ENCODE measurements around the gene SASH1.

The SASH1 gene

GRCh38 chr6:148516617-148517016 is 174.0 kb downstream of the SASH1 start:
- no peak for DNase-seq (ENCODE audit: low read depth in 4 of 4, low spot score in 1 of 4)

- no peak for DNase-seq (ENCODE audit: low read depth in 4 of 4, low spot score in 1 of 4)
These were observed 174.8 kb downstream of the SASH1 start for GRCh38 chr6:148517470-148517869.

GRCh38 chr6:148518511-148519156 is 176.0 kb downstream of the SASH1 start:
- no peak for DNase-seq (ENCODE audit: low read depth in 4 of 4, low spot score in 1 of 4)

GRCh38 chr6:148520109-148520841 is 177.6 kb downstream of the SASH1 start:
- DNase-seq (ENCODE audit: low read depth in 4 of 4, low spot score in 1 of 4): no peak

- DNase-seq (ENCODE audit: low read depth in 4 of 4, low spot score in 1 of 4): no peak
These were observed 178.5 kb downstream of the SASH1 start for GRCh38 chr6:148521158-148521557.

- DNase-seq (ENCODE audit: low read depth in 4 of 4, low spot score in 1 of 4): no peak
These were observed 178.9 kb downstream of the SASH1 start for GRCh38 chr6:148521586-148521985.

- no peak for DNase-seq (ENCODE audit: low read depth in 4 of 4, low spot score in 1 of 4)
These were observed 180.4 kb downstream of the SASH1 start for GRCh38 chr6:148523048-148523447.

GRCh38 chr6:148523551-148523950 is 180.9 kb downstream of the SASH1 start:
- DNase-seq (ENCODE audit: low read depth in 4 of 4, low spot score in 1 of 4): no peak

GRCh38 chr6:148524471-148524882 is 181.8 kb downstream of the SASH1 start:
- no peak for DNase-seq (ENCODE audit: low read depth in 4 of 4, low spot score in 1 of 4)

- DNase-seq (ENCODE audit: low read depth in 4 of 4, low spot score in 1 of 4): no peak
These were observed 182.3 kb downstream of the SASH1 start for GRCh38 chr6:148524976-148525375.

GRCh38 chr6:148525453-148525852 is 182.8 kb downstream of the SASH1 start:
- DNase-seq (ENCODE audit: low read depth in 4 of 4, low spot score in 1 of 4): no peak

- DNase-seq (ENCODE audit: low read depth in 4 of 4, low spot score in 1 of 4): no peak
These were observed 183.5 kb downstream of the SASH1 start for GRCh38 chr6:148526145-148526544.

GRCh38 chr6:148528292-148528691 is 185.7 kb downstream of the SASH1 start:
- no peak for DNase-seq (ENCODE audit: low read depth in 4 of 4, low spot score in 1 of 4)

GRCh38 chr6:148529010-148529409 is 186.4 kb downstream of the SASH1 start:
- no peak for DNase-seq (ENCODE audit: low read depth in 4 of 4, low spot score in 1 of 4)

- DNase-seq (ENCODE audit: low read depth in 4 of 4, low spot score in 1 of 4): no peak
These were observed 187.8 kb downstream of the SASH1 start for GRCh38 chr6:148530394-148530953.

GRCh38 chr6:148530976-148531375 is 188.3 kb downstream of the SASH1 start:
- no peak for DNase-seq (ENCODE audit: low read depth in 4 of 4, low spot score in 1 of 4)

- DNase-seq (ENCODE audit: low read depth in 4 of 4, low spot score in 1 of 4): no peak
These were observed 190.1 kb downstream of the SASH1 start for GRCh38 chr6:148532698-148533097.

- DNase-seq (ENCODE audit: low read depth in 4 of 4, low spot score in 1 of 4): no peak
These were observed 190.9 kb downstream of the SASH1 start for GRCh38 chr6:148533309-148534107.

GRCh38 chr6:148534871-148535270 is 192.2 kb downstream of the SASH1 start:
- DNase-seq (ENCODE audit: low read depth in 4 of 4, low spot score in 1 of 4): no peak

GRCh38 chr6:148535381-148535780 is 192.7 kb downstream of the SASH1 start:
- DNase-seq (ENCODE audit: low read depth in 4 of 4, low spot score in 1 of 4): no peak

GRCh38 chr6:148535976-148536375 is 193.3 kb downstream of the SASH1 start:
- no peak for DNase-seq (ENCODE audit: low read depth in 4 of 4, low spot score in 1 of 4)

All from stimulated activated CD4-positive, alpha-beta T cell treated with anti-CD3 and anti-CD28 coated beads, Interleukin-1b, Interleukin-23, amount 100 ng/mL, for 24 hours (primary cell).